HG02588 (cell line): Measurements from ENCODE around the gene MCUB.

Experiments used
- ATAC-seq: cut with Tn5 transposase; IDR thresholded peaks from one replicate; pipeline ENCODE4 v1.9.1; 2021; ENCODE audit warnings: mild to moderate bottlenecking, moderate library complexity; ENCODE audit not compliant: unreplicated experiment

MCUB gene

DNA sequence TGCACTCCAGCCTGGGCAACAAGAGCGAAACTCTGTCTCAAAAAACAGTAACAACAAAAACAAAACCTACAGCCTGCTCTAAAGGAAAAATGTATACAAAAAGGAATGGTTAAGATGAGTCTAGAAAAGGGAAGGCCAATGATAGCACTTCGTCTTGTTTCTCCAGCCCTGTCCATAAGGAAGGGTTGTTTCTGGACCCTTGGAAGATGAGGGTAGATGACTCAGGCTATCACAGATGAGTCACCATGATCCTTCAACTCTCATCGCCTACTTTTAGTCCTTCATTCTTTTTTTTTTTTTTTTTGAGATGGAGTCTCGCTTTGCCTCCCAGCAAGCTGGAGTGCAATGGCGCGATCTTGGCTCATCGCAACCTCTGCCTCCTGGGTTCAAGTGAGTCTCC lies 161.0 kb downstream of the MCUB start:
- no peak for ATAC-seq

DNA sequence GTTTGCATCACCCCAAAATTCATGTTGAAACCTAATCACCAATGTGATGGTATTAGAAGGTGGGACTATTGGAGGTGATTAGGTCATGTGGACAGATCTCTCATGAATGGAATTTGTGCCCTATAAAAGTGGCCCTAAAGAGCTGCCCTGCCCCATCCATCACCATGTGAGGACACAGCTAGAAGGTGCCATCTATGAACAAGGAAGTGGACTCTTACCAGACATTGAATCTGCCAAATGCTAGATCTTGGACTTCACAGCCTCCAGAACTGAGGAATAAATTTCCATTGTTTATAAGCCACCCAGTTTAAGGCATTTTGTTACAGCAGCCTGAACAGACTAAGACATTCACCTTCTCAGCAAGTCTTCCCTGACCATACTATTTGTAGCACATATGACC lies 162.3 kb downstream of the MCUB start:
- no peak for ATAC-seq

DNA sequence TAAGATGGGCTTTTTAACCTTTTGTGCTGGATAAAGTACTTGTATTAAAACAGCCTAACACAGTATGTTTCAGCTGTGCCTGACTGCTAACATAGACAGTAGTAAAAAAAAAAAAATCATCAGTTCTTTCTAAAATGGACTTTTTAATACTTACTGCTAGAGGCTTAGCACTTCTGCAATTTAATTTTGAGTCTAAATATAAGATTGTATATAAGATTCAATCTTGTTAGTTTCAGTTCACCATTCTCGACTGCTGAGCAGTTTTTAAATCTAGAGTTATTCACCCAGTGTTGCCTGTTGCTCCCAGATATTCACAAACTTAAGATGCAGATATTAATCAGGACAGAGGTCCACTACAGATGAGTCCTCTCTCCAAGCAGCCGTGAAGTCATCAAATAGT lies 163.1 kb downstream of the MCUB start:
- ATAC-seq: no peak

DNA sequence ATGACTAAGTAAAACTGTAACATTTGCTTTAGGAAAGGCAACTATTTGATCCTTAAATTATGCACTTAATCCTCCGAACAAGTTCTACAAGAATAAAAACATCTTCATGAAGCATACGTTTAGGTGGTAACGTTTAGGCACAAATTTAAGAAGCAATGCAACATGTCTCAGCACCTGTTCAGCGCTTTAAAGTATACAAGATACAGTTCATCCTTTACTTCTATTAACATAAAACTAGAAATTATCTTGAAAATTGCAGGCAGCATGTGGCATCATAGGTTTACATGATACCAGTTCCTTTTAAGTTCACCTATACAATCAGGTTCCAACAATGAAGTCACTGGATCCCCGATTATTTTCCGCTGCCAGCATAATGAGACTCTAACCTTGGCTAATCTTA lies 168.3 kb downstream of the MCUB start:
- ATAC-seq: no peak

DNA sequence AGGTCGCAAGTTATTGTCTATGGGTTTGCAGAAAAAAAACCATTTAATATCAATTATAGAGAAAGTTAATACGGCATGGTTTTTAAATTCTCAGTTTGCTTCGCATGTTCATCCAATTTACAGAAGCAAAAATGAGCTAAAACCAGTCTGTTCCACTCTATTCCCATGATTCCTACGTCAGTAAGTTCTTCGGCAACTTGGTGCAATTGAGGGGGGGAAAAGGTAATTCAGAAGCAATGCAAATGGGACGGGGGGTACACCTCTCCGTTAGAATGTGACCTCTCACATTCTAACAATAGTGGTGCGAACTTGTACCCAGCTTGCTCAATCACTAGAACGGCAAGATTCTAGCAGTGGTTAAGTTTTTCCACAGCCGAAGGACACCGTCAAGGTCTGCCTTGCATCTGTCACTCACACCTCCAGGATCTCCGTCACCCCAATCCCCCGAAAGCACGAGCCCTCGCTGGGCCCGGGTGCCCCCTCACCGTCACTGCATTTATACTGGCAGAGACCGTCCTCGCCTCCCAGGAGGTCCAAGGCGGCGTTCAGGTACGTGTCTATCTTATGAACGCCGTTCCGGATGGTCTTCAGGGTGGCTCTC lies 169.2 kb downstream of the MCUB start:
- ATAC-seq: no peak

DNA sequence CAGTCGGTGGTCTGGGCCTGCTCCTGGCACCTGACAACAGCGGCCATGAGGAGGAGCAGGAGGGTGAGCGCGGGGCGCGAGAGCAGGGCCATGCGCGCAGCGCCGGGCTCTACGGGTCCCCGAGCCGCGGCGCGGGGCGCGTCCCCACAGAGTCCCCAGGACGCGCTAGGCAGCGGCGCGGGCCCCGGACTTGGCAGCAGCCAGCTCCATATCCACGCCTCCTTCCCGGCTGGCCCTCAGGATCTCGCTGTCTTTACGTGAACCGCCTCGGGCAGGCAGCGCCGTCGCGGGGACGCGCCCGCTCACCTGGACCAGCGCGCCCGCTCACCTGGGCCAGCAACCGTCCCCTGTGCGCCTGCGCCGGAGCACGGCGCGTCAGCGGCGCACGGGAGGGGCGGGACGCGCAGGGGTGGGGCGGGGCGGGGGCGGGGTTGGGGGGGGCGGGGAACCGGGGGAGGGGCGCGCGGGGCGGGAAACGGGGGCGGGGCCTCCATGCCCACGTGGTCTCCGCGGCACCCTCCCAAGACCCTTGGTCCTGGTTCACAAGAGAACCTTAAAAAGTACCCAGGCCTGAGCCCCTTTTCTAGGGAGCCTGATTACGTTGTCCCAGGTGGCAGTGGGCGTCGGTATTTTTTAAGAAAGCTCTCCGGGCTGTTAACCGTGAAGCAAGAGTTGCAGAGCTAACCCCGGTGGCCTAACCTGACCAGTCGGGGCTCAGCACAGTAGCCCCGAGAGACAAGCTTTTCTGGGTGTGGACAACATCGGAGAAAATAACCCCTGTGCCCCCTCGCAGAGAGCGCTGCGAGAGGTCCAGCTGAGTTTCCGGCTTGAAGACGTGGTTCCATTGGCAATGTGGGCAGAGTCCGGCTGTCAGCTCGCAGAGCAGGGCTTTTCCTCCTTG lies 169.9 kb downstream of the MCUB start, which contains the start of gene PLA2G12A:
Gene PLA2G12A, minus strand, starts transcription at position 353 of the 901 bp plus-strand sequence. Its CDS starts 261 bp downstream, at position 92.
- peak; percentile 90 for ATAC-seq

DNA sequence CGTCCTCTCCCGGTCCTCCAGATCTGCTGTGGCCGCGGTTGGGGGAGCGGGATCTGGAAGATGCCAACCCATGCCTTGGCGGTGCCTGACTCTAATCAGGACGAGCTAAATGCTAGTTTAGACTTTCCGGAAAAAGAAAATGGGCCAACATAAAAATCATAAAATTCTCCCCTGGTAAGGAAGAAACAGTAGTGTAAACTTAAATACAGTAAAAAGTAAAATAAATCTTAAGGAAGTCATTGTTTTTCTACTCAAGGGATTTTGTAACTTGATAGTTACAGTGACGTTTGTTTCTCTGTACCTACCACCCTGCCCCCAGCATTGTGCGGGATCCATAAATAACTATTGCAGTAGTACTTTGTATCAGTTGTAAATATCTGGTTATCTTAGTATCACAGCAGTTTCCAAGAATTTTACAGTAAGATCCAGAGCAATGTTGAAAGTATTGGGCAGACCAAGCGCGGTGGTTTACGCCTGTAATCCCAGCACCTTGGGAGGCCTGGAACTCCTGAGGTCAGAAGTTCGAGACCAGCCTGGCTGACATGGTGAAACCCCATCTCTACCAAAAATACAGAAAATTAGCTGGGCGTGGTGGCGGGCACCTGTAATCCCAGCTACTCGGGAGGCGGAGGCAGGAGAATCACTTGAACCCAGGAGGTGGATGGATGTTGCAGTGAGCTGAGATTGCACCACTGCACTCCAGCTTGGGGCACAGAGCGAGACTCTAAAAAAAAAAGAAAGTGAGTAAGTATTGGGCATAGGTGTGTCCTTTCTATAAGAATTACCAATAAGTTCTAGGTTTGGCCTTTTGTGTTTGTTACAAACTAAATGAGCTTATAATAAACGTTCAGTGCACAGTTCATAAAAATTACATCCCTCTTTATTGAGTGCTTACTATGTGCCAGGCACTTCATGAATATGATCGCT lies 170.8 kb downstream of the MCUB start:
- ATAC-seq: no peak

DNA sequence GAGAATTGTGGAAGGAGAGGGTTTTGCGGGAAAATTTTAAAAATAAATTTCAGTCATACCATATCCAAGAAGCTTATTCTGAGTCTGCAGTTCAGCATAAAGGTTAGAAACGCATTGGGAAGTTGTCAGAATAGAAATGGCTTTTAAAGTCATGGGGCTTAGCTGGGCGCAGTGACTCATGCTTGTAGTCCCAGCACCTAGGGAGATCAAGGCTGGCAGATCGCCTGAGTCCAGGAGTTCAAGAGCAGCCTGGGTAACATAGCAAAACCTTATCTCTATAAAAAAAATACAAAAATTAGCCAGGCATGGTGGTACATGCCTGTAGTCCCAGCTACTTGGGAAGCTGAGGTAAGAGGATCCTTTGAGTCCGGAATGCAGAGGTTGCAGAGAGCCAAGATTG lies 173.7 kb downstream of the MCUB start:
- no peak for ATAC-seq

DNA sequence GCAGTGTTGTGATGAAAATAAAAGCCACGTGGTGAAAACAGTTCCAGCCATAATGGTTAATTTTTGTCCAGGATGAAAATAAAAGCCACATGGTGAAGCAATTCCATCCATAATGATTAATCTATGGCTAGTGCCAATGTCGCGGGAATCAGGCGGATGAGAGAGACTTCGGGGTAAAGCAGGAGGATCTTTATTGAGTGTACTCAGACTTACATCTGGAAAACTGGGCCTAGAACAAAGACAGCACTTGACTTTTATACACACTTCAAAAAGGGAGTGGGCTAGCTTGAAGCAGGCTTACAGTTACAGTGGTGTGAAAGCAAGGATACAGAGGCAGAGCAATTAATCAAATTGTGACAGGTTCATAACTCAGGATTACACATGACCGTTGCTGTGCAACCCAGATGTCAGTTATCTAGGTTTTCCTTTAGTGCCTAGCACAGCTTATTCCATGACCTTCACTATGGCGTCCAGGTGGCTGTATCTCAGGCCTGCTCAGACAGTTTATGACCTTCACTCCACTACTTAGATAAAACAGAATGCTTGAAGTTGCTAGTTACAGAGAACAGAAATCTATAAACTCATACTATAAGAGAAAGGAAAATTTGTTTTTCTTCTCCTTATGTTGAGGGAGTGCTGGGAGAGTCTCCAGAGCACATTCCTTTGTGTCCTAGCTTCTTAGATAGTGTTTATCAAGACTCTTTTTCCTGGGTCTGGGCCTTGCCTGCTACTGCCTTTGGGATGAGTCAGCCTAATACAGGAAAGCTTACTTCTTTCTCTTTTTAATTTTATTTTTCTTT lies 175.7 kb downstream of the MCUB start:
- no peak for ATAC-seq
